Measurements from ENCODE around the gene RPGRIP1L.

- no peak for TF ChIP-seq ZFX (CRISPR knock-in tag; IDR thresholded peaks at IDR 0.05)
- TF ChIP-seq EGR1 (conservative IDR thresholded peaks at IDR 0.05): no peak
- TF ChIP-seq FOSL1 (tag; conservative IDR thresholded peaks at IDR 0.05): no peak
- TF ChIP-seq EZH2 (IDR thresholded peaks at IDR 0.05; ENCODE audit: borderline replicate concordance, low read depth, low read length): no peak
Measured at GRCh38 chr16:53740933-53741531, 37.4 kb upstream of the RPGRIP1L start.
